NB4 (cell line): Measurements from ENCODE around the gene KRT15.

Source experiments
- DNase-seq: peaks from one replicate; pipeline ENCODE4 v3.0.0; 2010; ENCODE audit warnings: low read depth
- H3K4me3 ChIP-seq: one replicate; pipeline ENCODE4 v1.5.1; 2011; ENCODE audit warnings: mild to moderate bottlenecking, low read depth, low read length, moderate library complexity
- CTCF ChIP-seq: IDR thresholded peaks from one replicate; pipeline ENCODE4 v1.5.1; 2012; ENCODE audit warnings: low read depth, low read length
- MAX ChIP-seq: IDR thresholded peaks from 2 replicates; pipeline ENCODE4 v1.6.1; 2011; ENCODE audit warnings: low read depth, low read length
- MYC ChIP-seq: IDR thresholded peaks from 2 replicates; pipeline ENCODE4 v1.6.1; 2011; ENCODE audit warnings: low read depth, low read length
- POLR2A ChIP-seq: IDR thresholded peaks from 2 replicates; pipeline ENCODE4 v1.6.1; 2011; ENCODE audit warnings: mild to moderate bottlenecking; ENCODE audit not compliant: insufficient read length; ENCODE audit errors: extremely low read depth

The KRT15 gene

GRCh38 chr17:41496803-41497484 lies 21.7 kb downstream of the KRT15 start:
- peak; percentile 90 for DNase-seq
- no peak overlapping the region for H3K4me3 ChIP-seq
- TF ChIP-seq MYC (no peak), CTCF (peak; percentile 81)

GRCh38 chr17:41494524-41494923 lies 24.2 kb downstream of the KRT15 start:
- DNase-seq = no peak
- no peak overlapping the region for H3K4me3 ChIP-seq
- TF ChIP-seq CTCF = no peak
- no peak for TF ChIP-seq MYC
- no peak for TF ChIP-seq MAX
- no peak for TF ChIP-seq POLR2A

GRCh38 chr17:41492771-41493170 lies 25.9 kb downstream of the KRT15 start:
- TF ChIP-seq POLR2A (no peak), MAX (no peak)
- H3K4me3 ChIP-seq = no peak overlapping the region
- DNase-seq = no peak

- no peak overlapping the region for H3K4me3 ChIP-seq
- no peak for TF ChIP-seq CTCF
- TF ChIP-seq MYC = no peak
- no peak for TF ChIP-seq POLR2A
- TF ChIP-seq MAX = no peak
- DNase-seq = no peak
Measured at GRCh38 chr17:41492351-41492750, 26.3 kb downstream of the KRT15 start.

- DNase-seq = no peak
- H3K4me3 ChIP-seq = no peak overlapping the region
- no peak for TF ChIP-seq MAX
- TF ChIP-seq POLR2A = no peak
- no peak for TF ChIP-seq MYC
- TF ChIP-seq CTCF = no peak
Measured at GRCh38 chr17:41491476-41491875, 27.2 kb downstream of the KRT15 start.

GRCh38 chr17:41490000-41490990 lies 28.4 kb downstream of the KRT15 start:
- DNase-seq = no peak
- TF ChIP-seq MYC (no peak), POLR2A (no peak), MAX (no peak), CTCF (no peak)
- no peak overlapping the region for H3K4me3 ChIP-seq
